ENCODE measurements around the gene HTRA2.
A peak's percentile ranks its signal among the peaks of the same experiment; 100 is the strongest.

The HTRA2 gene

GRCh38 chr2:74516650-74517049 lies 13.1 kb upstream of the HTRA2 start:
- no peak for DNase-seq

- no peak for DNase-seq
Observed at GRCh38 chr2:74522516-74522915, 7.2 kb upstream of the HTRA2 start.

- no peak for DNase-seq
Observed at GRCh38 chr2:74524005-74524404, 5.7 kb upstream of the HTRA2 start.

- no peak for DNase-seq
Observed at GRCh38 chr2:74524955-74525716, 4.6 kb upstream of the HTRA2 start.

GRCh38 chr2:74525717-74526648 lies 3.8 kb upstream of the HTRA2 start, which contains the start of gene DQX1:
DQX1 (minus strand) TSS chr2:74526231; CDS start chr2:74525729, 502 bp downstream.
- DNase-seq = peak; percentile 15

DNA sequence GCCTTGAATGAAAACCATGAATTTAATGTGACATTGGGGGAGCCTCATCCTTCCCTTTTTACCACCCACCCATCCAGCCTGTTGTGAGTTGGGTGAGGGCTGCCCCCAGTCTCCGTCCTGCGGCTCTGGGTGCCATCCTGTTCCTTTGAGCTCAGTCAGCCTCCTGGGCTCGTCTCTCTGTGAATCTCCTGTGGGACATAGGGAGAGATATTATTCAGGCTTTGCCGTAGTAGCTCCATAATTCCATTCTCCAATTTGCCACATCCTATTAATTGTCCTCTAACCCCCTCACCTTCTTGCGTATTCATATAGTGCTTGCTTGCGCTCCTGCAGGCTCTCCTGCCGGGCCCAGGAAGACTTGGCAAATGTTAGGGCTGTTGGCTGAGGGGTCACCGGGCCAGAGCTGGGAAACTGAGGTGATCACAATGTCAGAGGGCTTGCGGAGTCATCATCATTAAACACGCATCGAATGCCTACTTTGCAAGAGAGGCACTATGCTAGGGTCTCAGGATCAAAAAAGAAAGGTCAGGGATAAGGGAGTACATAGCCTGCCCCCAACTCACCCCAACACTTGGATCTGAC lies 3.0 kb upstream of the HTRA2 start:
- DNase-seq = no peak

- no peak for DNase-seq
Observed at GRCh38 chr2:74527741-74528140, 2.0 kb upstream of the HTRA2 start.

- DNase-seq = no peak
Observed at GRCh38 chr2:74528600-74529356, 955 bp upstream of the HTRA2 start.

DNA sequence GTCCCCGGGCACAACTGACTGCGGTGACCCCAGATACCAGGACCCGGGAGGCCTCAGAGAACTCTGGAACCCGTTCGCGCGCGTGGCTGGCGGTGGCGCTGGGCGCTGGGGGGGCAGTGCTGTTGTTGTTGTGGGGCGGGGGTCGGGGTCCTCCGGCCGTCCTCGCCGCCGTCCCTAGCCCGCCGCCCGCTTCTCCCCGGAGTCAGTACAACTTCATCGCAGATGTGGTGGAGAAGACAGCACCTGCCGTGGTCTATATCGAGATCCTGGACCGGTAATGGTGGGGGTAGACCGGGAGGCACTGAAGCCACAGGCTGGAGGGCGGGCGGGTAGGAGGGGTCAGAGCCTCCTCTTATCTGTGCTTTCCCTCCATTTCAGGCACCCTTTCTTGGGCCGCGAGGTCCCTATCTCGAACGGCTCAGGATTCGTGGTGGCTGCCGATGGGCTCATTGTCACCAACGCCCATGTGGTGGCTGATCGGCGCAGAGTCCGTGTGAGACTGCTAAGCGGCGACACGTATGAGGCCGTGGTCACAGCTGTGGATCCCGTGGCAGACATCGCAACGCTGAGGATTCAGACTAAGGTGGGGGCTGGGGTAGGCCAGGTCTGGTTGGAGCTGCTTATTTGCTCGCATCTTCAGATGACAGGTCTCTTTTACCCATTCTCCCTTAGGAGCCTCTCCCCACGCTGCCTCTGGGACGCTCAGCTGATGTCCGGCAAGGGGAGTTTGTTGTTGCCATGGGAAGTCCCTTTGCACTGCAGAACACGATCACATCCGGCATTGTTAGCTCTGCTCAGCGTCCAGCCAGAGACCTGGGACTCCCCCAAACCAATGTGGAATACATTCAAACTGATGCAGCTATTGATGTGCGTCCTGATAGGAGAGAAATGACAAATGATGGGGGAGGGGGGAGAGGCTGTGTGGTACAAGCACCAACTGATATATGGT lies 780 bp downstream of the HTRA2 start:
- no peak for DNase-seq

GRCh38 chr2:74531666-74532065 lies 1.9 kb downstream of the HTRA2 start:
- DNase-seq = no peak

DNA sequence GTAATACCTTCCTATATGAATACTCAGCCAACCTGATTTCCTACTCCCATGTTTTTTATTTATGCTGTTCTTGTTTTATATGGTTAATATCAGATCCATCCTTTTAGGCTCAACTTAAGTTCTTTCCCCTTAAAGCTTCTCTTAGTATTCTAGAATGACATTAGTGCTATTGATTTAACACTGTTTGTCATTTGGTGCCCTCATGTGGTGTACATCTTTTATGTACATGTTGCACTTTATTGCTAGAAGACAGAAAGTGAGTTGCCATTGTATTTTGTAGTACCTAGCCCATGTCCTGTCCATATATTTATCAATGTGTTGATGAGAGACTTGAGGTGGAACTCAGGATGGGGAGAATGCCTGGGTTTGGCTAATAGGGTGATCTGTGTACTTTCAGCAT lies 2.5 kb downstream of the HTRA2 start:
- peak; percentile 57 for DNase-seq

DNA sequence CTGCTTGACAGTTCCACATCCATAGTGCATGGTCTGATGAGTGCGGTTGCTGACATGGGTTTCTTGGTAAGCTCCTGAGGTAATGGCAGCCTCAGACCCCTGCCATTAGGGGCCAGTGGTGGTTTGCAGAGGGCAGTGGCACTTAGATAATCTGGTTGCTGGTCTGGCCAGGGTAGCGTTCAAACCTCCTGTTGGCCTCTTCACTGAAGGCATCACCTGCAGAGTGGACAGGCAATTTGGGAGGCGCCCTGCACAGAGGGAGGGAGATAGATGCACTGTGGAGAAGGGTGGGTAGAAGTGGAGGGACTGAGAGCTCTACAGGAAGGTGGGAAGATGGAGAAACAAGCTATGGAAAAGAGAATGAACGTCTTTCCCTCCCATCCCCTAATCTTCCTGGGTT lies 3.7 kb downstream of the HTRA2 start:
- no peak for DNase-seq

DNA sequence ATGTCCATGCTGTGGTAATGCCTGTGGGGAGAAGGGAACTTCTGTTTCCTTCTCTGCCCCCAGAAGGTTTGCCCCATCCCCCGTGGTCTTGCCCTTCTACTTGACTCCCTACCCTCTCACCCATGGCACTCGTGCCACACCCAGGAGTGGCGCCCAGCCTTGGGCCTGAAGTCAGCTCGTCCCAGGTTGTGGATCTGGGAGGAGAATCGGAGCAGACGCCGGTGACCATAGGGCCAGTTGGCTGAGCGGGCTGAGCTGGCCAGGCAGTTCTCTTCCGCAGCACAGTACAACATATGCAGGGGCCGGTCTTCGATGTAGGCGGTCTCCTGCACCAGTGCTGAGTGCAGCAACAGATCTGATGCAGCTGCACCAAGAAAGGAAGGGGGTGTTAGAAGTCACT lies 4.7 kb downstream of the HTRA2 start:
- DNase-seq = no peak

GRCh38 chr2:74535440-74535965 lies 5.8 kb downstream of the HTRA2 start:
- DNase-seq = no peak

GRCh38 chr2:74536166-74536950 lies 6.6 kb downstream of the HTRA2 start:
- DNase-seq = no peak

GRCh38 chr2:74537140-74537539 lies 7.4 kb downstream of the HTRA2 start:
- DNase-seq = no peak

GRCh38 chr2:74538881-74539339 lies 9.2 kb downstream of the HTRA2 start:
- DNase-seq = no peak

GRCh38 chr2:74540291-74540690 lies 10.6 kb downstream of the HTRA2 start:
- no peak for DNase-seq

GRCh38 chr2:74542978-74543377 lies 13.2 kb downstream of the HTRA2 start:
- DNase-seq = no peak

GRCh38 chr2:74544634-74545033 lies 14.9 kb downstream of the HTRA2 start:
- DNase-seq = no peak
